Femur (tissue), 1 donor: ENCODE measurements around the gene KRTAP10-11.
"Not testable (repeated sequence)": the region's sequence is repeated elsewhere in the genome, so short reads cannot be mapped to it uniquely, and the experiment has no call there.

Source experiments
- DNase-seq: peaks from one replicate; pipeline ENCODE4 v3.0.0-alpha.2; 2017

KRTAP10-11 gene

DNA sequence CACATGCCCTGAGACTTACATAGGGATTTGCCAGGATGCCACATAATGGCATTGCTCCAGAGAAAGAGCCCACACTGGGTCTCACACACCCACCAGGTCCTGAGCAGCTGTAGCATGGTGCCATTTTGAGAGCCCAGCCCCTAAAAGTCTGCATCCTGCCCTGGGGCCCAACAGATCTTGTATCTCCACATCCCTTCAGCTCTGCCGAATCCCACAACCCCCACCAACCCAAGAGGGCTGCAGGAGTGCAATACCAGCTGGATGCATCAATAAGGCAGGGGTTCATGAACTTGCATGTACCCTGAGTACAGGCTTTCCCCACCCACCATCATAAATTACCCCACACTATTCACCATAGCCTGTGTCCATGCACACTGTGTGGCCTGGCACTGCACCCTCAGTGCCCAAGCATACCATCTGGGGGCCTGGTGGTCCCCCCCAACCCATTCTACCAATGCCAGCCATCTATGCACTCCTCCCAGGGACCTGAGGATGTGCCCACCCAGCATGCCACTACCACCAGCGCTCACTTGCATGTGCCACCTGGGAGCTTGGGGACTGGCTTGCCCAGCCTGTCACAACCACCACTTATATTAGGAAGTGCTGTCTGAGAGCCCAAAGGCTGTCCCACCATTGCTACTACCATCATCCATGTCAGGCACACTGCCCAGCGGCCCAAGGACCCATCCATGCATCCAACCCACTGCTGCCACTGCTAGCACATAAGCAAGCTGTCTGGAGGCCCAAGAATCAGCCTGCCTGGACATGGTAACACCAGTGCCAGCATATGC, 24.6 kb downstream of the KRTAP10-11 start:
- no peak for DNase-seq

DNA sequence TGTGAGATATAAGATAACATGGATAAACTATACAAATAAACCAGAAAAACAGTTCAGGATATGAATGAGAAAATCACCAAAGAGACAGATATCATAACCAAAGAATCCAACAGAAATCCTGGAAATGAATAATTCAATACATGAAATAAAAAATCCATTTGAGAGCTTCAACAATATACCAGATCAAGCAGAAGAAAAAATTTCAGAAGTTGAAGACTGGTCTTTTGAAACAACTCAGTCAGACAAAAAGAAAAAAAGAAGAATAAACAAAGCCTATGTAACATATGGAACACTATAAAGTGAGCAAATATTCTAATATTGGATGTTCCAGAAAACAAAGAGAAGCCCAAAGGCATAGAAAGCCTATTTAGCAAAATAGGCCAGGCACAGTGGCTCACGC, 25.7 kb downstream of the KRTAP10-11 start:
- no peak for DNase-seq

DNA sequence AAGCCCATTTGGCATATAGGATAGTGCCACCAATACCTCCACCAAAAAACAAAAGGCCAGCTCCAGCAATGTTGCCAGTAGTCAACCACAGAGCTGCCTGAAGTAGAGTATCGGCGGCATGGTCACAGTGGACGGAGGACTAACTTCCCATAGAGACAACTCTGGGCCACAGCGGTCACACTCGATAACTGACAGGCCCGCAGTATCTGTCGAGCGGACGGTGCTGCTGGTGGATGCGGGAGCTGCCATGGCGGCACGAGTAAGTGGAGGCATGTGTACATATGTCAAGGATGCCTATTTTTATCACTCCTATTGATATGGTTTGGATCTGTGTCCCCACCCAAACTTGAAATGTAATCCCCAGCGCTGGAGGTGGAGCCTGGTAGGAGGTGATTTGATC, 31.7 kb downstream of the KRTAP10-11 start:
- no peak for DNase-seq

DNA sequence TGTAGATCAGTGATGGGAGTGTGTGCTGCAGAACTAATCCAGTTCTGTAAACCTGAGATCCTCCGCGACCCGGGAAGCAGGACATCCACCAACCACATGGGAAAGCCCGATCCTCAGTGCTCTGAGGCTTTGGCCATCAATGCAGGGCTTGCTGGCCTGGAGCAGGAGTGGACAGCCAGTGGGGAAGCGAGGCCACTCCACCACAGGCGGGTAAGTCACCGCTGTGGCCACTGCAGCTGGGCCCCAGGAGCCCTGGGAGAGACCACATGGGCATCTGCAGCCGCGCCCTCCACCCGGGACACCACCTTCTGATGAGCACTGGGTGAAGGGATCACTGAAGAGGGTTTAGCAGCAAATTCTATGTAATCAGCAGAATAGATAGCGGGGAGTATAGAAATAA, 34.9 kb downstream of the KRTAP10-11 start:
- no peak for DNase-seq

DNA sequence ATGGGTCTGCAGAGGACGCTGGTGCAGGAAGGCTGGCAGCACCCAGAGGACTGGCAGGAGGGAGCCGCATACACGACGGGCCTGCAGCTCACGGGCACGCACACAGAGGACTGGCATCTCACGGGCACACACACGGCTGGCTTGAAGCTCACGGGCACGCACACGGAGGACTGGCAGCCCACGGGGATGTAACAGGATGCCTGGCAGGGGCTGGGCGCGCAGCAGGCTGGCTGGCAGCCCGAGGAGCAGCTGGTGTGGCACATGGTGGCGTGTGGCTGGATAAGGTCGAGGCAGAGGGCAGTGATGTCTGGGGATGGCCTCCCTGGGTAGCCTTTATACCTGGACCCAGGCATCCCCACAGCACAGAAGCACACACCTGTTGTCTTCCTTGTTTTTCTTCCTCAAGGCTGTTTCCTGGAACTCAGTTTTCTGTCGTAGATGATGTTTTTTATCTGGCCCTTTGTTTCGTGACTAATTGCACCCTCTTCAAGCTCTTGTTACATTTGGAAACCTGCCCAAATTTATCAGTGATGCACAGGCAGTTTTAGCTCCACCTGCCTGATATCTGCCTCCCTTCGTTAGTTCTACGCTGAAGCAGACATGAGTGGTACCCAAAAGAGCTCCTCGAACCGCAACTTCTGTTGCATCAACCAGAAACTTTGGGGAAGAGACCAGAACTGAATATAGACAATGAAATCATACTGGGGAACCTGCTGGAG, 35.8 kb downstream of the KRTAP10-11 start, which contains the start of gene KRTAP12-1:
Gene KRTAP12-1 (minus strand): TSS at position 303 of the 719 bp plus-strand sequence. CDS start 40 bp downstream, at position 263.
- no peak for DNase-seq

DNA sequence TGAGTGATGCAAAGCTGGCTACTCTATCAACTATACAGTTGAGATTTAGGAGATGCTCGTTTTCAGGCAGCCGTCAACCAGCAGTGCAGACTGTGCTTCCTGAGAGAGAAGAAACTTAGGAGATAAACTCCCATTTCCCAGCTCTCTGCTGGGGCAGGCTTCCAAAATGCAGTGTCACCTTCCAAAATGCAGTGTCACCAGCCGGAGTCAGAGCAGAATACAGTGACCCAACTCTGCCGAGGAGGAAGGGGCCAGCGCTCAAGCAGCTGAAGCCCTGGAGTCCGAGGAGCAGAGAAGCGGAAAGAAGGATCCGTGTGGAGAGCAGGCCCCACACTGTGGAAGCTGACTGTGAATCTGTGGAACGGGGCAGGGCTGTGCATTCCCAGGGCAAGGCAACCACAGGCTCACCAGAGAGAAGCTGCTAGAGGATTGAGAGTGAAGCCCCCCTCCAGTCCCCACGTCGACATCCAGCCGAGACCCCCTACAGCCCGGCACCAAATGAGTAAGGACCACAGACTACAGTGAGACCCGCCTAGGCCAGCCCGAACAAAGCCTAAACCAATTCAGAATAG, 36.5 kb downstream of the KRTAP10-11 start:
- DNase-seq = no peak

DNA sequence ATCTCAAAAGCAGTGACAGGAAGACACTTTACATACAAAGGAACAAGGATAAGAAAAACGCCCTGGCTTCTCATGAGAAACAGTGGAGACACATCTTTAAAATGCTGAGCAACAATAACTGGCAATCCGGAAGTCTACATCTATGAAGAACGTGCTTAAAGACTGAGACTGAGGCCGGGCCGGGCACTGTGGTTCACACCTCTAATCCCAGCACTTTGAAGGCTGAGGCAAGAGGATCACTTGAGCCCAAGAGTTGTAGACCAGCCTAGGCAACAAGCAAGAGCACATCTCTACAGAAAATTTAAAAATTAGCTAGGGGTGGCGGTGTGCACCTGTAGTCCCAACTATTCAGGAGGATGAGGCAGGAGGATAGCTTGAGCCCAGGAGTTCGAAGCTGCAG, 37.9 kb downstream of the KRTAP10-11 start:
- DNase-seq = no peak

DNA sequence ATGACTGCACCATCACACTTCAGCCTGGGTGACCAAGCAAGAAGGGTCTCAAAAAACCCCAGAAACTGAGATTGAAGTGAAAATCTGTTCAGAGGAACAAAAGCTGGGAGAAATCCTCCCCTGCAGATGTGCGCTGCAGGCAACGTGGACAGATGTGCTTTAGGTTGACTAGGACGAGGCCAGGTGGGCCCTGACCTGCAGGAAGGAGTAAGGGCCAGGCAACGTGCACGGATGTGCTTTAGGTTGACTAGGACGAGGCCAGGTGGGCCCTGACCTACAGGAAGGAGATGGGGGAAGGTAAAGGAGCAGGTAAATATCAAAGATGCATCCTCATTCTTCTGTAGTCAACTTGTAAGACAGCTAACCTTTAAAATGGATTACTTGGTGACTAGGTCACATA, 38.3 kb downstream of the KRTAP10-11 start:
- DNase-seq = no peak

DNA sequence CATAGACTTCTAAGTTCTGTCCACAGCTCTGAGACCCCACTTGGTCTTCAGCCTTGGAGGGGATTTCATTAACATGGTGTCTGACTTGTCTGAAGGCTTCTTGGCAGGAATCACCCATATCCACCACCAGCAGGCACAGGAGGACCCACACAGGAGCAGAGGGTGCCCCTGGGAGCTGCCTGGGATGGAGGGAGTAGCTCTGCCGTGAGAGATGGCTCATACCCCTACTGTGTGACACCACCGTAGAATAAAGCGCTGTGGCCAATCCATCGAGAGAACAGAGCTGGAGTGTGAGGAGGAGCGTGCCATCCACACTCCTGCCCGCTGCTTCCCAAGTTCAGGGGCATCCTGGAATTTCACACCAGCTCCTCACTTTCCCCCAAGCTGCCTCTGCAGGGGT, 38.8 kb downstream of the KRTAP10-11 start:
- not testable (repeated sequence) for DNase-seq

DNA sequence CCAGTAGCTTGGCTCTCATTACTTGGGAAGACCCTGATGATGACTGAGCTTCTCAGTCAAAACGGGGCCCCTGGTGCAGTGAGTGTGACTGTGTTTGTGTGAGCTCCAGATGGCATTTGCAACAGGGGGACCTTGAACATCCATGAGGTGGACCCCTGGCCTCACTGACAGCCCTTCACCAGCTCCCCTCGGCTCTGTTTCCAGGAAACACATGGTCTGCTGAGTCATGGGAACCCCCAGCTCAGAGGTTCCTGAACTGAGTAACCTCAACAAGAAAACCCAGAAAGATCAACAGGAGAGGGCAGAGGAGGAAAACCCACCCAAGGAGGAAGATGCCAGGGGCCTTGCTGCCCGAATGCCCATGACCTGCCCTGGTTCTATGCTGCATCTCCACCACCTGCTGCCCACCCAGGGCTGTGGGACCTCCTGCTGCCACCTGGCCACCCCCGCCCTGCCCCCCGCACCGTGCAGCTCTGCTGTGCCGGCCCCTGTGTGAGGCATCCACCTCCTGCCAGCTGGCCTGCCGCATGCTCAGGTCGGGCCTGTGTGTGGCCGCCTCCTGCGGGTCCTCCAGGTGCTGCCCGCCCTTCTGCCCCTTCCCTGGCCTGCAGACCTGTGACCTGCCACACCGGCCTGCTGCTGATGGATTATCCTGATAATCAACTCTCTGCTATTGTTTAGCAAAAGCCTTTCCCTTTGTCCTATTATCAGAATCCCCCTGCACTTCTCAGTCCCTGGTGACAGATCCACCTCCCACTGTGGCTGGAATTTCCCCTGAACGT, 40.0 kb downstream of the KRTAP10-11 start:
- no peak for DNase-seq

DNA sequence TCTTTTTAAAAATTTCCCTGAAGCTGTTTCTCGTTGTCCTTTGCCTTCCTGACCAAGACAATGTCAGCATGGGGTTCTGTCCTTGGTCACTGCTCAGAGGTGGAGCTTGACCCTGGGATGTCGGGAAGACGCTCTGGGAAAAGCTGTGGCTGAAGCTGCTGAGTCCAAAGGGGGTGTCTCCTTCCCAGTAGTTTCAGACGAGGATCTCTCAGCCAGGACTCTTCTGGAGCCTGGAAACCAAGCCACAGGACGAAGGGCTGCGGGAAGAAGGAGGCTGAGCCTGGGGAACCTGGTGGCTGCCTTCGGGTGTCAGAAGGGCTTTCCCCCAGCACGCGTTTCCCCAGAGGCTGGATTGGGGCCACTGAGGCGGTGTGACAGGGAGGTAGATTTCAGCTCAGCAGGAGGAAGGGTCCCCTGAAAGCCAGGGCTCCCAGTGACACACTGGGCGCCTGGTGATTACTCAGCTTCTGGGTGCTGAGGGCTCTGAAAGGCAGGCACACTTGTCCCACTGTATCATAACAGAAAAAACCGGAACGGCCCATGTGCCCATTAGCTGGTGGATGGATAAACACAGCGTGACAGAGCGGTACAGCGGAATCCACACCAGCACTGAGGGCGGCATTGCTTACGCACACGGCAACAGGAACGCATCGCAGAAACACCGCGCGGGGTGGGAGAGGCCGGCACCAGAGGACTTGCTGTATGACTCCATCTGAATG, 40.8 kb downstream of the KRTAP10-11 start:
- no peak for DNase-seq

DNA sequence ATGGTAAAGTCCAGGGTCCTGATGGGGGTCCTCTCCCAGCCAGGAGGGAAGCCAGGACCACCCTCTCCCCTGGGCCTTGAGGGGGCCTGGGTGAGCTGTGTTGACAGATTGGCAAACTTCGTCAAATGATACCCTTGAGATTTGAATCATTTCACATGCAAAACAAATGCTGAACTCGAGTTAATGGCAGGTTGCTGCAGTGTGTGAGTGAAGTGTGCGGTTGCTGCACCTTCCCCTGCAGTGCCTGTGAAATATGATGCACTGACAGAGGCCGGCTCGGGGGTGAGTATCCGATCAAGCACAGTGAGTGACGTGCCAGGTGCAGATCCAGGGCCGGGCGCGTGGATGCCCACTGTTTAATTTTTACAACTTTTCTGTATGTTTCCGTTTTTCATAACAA, 41.5 kb downstream of the KRTAP10-11 start:
- no peak for DNase-seq

DNA sequence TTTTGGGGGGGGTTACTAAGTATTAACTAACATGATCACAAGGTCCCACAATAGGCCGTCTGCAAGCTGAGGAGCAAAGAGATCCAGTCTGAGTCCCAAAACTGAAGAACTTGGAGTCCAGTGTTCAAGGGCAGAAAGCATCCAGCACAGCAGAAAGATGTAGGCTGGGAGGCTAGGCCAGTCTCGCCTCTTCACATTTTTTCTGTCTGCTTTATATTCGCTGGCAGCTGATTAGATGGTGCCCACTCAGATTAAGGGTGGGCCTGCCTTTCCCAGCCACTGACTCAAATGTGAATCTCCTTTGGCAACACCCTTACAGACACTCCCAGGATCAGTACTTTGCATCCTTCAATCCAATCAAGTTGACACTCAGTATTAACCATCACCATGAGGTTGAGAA, 43.5 kb downstream of the KRTAP10-11 start:
- DNase-seq = not testable (repeated sequence)

DNA sequence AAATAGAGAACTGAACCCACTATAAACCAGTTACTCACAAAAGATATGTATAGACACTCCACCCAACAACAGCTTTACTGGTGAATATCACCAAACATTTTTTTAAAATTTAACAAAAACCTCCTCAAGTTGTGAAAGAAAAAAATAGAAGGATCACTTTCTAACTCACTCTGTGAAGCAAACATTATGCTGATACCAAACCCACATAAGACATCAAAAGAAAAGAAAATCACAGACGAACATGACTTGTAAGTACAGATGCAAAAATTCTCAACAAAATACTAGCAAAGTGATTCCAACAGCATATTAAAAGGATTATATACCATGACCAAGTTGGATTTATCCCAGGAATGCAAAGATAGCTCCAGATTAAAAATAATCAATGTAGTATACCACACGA, 45.5 kb downstream of the KRTAP10-11 start:
- no peak for DNase-seq

DNA sequence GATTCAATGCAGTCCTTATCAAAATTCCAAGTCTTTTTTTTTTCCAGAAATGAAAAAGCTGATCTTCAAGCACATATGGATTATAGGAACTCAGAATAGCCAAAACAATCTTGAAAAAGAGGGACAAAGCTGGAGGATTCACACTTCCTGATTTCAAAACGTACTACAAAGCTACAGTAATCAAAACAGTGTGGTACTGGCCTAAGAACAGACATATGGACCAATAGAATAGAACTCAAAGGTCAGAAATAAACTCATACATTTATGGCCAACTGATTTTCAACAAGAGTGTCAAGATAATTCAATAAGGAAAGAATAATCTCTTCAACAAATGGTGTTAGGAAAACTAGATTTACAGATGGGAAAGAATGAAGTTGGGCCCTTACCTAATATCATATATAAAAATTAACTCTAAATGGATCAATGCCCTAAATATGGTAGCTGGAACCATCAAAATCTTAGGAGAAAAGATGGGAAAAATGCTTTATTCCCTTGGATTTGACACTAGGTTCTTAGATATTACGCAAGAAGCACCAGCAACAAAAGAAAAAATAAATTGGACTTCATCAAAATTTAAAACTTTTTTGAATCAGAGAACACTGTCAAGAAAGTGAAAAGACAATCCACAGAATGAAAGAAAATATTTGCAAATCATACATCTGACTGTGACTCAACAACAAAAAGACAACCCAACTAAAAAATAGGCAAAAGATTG, 46.7 kb downstream of the KRTAP10-11 start:
- DNase-seq = no peak

DNA sequence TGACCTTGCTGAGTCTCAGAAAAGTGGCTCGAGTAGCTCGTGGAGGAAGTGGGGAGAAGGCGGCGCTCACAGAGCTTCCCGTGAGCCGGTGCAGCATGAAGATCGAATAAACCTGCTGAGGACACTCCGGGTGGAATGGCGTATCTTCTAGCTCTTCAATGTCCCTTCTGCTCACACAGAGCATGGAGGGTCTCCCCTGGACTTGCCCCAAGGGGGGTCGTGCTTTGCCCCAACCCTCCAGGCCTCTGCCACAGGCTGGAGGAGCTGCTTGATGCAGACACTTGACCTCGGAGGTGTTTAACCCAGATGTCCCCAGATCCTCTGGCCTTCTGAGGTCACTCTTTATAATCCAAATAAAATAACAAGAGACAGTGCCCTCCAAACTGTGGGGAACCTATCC, 48.6 kb downstream of the KRTAP10-11 start:
- DNase-seq = no peak

DNA sequence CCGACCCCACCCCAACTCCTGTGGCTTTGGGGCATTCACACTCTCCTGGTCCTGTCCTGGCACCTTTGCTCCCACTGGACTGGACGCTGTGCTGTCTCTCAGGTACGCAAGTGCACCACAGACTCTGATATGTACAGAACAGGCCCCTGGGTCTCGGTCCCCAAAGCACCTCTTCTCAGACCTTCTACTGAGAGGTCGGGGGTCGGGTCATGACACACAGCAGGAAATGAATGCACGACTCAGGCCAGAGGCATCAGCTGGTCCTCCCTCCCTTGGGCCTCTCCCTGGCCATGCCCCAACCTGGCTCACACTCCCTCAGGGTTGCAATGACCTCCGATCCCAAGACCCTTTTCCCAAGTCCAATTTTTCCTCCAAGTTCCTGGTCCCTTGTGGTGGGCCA, 49.0 kb downstream of the KRTAP10-11 start:
- no peak for DNase-seq

DNA sequence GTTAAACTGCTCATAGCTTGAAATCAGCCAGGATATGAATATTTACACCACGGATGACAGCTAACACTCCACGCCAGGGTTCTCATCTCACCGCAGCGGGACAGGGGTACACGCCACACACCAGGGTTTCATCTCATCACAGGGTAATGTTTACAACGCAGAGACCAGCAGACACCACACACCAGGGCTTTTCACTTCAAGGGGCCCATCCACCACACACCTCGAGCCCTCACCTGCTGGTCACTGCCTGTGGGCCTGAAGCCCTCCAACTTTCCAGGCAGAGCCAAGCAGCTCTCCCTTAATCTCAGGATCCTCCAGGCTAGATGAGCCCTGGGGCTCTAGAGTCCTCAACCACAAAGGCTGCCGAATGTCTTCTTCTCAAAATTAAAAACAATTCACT, 49.4 kb downstream of the KRTAP10-11 start:
- DNase-seq = no peak

DNA sequence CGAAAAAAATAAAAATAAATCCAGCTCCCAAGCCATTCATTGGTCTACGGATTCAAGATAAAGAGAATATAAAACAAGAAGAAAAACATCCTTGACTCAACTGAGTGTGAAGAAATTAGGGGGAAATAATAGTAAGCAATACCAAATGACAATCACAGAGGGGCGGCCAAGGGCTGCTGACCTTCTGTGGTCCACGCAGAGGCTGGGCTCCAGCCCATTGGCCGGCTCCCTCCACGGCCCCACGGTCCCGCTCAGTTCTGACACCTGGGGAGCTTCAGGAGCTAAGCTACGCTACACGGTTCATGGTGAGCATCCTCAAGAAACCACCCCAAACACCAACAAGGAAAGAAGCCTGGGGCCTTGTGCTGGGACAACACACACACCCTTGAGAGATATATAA, 50.4 kb downstream of the KRTAP10-11 start:
- DNase-seq = no peak
